H1 (cell line): ENCODE results near the gene PCCA. TPM values are rescaled to one million over a fixed set of nuclear protein-coding genes. Genes with fewer than 3 reads are reported as not detected.

Source experiments
- CTCF ChIA-PET: fragments of 300-600 bp; sonication (Branson Sonifier 250); formaldehyde crosslinking; loops from one replicate; lab custom pipeline; 2021; ENCODE audit not compliant: partially characterized antibody; lab: Charles Lee
- POLR2A ChIA-PET: fragments of 300-600 bp; sonication (Branson Sonifier 250); formaldehyde crosslinking; loops from one replicate; lab custom pipeline; 2021; ENCODE audit warnings: inconsistent platforms; ENCODE audit not compliant: partially characterized antibody; lab: Charles Lee
- DNase-seq, 2 experiments: peaks; one replicate each; pipeline versions ENCODE4 v3.0.0 to v3.0.0-alpha.2; 2010 to 2022; ENCODE audit warnings: low spot score in 2 of 2, low read depth in 1 of 2, mixed read lengths in 1 of 2
- FAIRE-seq: peaks from 2 replicates; lab custom pipeline; 2011; peaks lifted over from hg19 to GRCh38; lab: Jason Lieb, UNC
- H2AFZ ChIP-seq: 2 replicates; pipeline ENCODE4 v1.8.1; 2012; ENCODE audit warnings: low read length, inconsistent platforms
- H2AK5ac ChIP-seq: 2 replicates; pipeline ENCODE4 v1.6.1; 2013; ENCODE audit warnings: low read depth, low read length
- H2BK120ac ChIP-seq: replicated peaks from 2 replicates; pipeline ENCODE3; 2013; ENCODE audit warnings: low read depth, low read length, inconsistent platforms
- H2BK12ac ChIP-seq: 2 replicates; pipeline ENCODE4 v1.6.1; 2013; ENCODE audit warnings: low read depth, low read length
- H2BK15ac ChIP-seq: 2 replicates; pipeline ENCODE4 v1.6.1; 2013; ENCODE audit warnings: low read length
- H2BK20ac ChIP-seq: 2 replicates; pipeline ENCODE4 v1.6.1; 2013; ENCODE audit warnings: low read length
- H2BK5ac ChIP-seq: 2 replicates; pipeline ENCODE4 v1.6.1; 2013; ENCODE audit warnings: low read depth, low read length
- H3K14ac ChIP-seq: 2 replicates; pipeline ENCODE4 v1.6.1; 2013; ENCODE audit warnings: inconsistent platforms; ENCODE audit not compliant: insufficient read length
- H3K18ac ChIP-seq: 2 replicates; pipeline ENCODE4 v1.6.1; 2013; ENCODE audit warnings: low read length; ENCODE audit errors: extremely low read depth
- H3K23ac ChIP-seq: 2 replicates; pipeline ENCODE4 v1.6.1; 2013; ENCODE audit warnings: inconsistent platforms; ENCODE audit not compliant: insufficient read length
- H3K23me2 ChIP-seq: 2 replicates; pipeline ENCODE4 v1.6.1; 2013; ENCODE audit warnings: low read depth, low read length
- H3K27ac ChIP-seq: 2 replicates; pipeline ENCODE4 v1.6.1; 2011; ENCODE audit warnings: low read depth, low read length, inconsistent platforms
- H3K27me3 ChIP-seq, 4 experiments: replicated peaks in 1 of 4; 1 replicate in 1 of 4; 2 replicates in 3 of 4; pipeline versions ENCODE4 v1.6.1 to v1.8.1; 2011 to 2013; ENCODE audit warnings: low read length in 3 of 4, mild to moderate bottlenecking in 3 of 4, inconsistent platforms in 2 of 4, mixed read lengths in 2 of 4, moderate library complexity in 1 of 4; ENCODE audit not compliant: control insufficient read depth in 3 of 4, insufficient read depth in 3 of 4; ENCODE audit errors: extremely low read depth in 1 of 4
- H3K36me3 ChIP-seq, 4 experiments: 2 replicates each; pipeline versions ENCODE4 v1.6.1 to v1.8.1; 2011 to 2013; ENCODE audit warnings: mild to moderate bottlenecking in 4 of 4, low read length in 3 of 4, moderate library complexity in 2 of 4, control low read depth in 1 of 4, inconsistent platforms in 1 of 4; ENCODE audit not compliant: insufficient read depth in 4 of 4, control insufficient read depth in 2 of 4
- H3K4ac ChIP-seq: replicated peaks from 2 replicates; pipeline ENCODE3; 2013; ENCODE audit warnings: low read length, low read depth, mixed read lengths, inconsistent platforms; ENCODE audit not compliant: insufficient read length
- H3K4me1 ChIP-seq, 4 experiments: replicated peaks in 1 of 4; 1 replicate in 1 of 4; 2 replicates in 3 of 4; pipeline versions ENCODE4 v1.6.1 to v1.8.1; 2011 to 2013; ENCODE audit warnings: low read length in 3 of 4, inconsistent platforms in 2 of 4, mixed read lengths in 1 of 4; ENCODE audit not compliant: insufficient read depth in 4 of 4, control insufficient read depth in 3 of 4
- H3K4me2 ChIP-seq, 2 experiments: 2 replicates each; pipeline versions ENCODE4 v1.6.1 to v1.8.1; 2011 to 2013; ENCODE audit warnings: low read depth in 2 of 2, low read length in 2 of 2, control low read depth in 1 of 2, inconsistent platforms in 1 of 2, mild to moderate bottlenecking in 1 of 2; ENCODE audit not compliant: insufficient read depth in 1 of 2
- H3K4me3 ChIP-seq, 4 experiments: fragments of 200-600, 300-600 bp in 1 of 4; sonication (generic), shearing (Covaris generic), sonication (Bioruptor Twin) in 1 of 4; 2 replicates each; pipeline versions ENCODE4 v1.5.1 to v1.8.1; 2011 to 2016; ENCODE audit warnings: low read length in 4 of 4, low read depth in 3 of 4, control low read depth in 2 of 4, inconsistent platforms in 2 of 4, mild to moderate bottlenecking in 2 of 4, mixed read lengths in 1 of 4, moderate library complexity in 1 of 4; ENCODE audit not compliant: insufficient read depth in 2 of 4; ENCODE audit errors: extremely low read depth in 1 of 4
- H3K56ac ChIP-seq: replicated peaks from 2 replicates; pipeline ENCODE3; 2013; ENCODE audit warnings: low read depth, mild to moderate bottlenecking, mixed read lengths, low read length, inconsistent platforms; ENCODE audit not compliant: insufficient read length
- H3K79me1 ChIP-seq: 2 replicates; pipeline ENCODE4 v1.6.1; 2013; ENCODE audit warnings: low read depth, low read length, control low read depth
- H3K79me2 ChIP-seq, 2 experiments: 2 replicates each; pipeline versions ENCODE4 v1.6.1 to v1.8.1; 2012 to 2013; ENCODE audit warnings: low read length in 2 of 2, mild to moderate bottlenecking in 2 of 2, inconsistent platforms in 1 of 2; ENCODE audit not compliant: insufficient read depth in 2 of 2, control insufficient read depth in 1 of 2
- H3K9ac ChIP-seq, 4 experiments: replicated peaks in 1 of 4; 1 replicate in 1 of 4; 2 replicates in 3 of 4; pipeline versions ENCODE4 v1.6.1 to v1.8.1; 2011 to 2013; ENCODE audit warnings: low read depth in 3 of 4, low read length in 3 of 4, control low read depth in 2 of 4, mild to moderate bottlenecking in 2 of 4, moderate library complexity in 2 of 4, inconsistent platforms in 1 of 4; ENCODE audit errors: extremely low read depth in 1 of 4
- H3K9me3 ChIP-seq, 2 experiments: 2 replicates each; pipeline versions ENCODE4 v1.6.1 to v1.8.1; 2012 to 2013; ENCODE audit warnings: mild to moderate bottlenecking in 2 of 2, moderate library complexity in 2 of 2, control low read depth in 1 of 2, inconsistent platforms in 1 of 2, low read depth in 1 of 2, low read length in 1 of 2, mixed read lengths in 1 of 2; ENCODE audit not compliant: insufficient read depth in 2 of 2
- H4K20me1 ChIP-seq, 2 experiments: replicated peaks in 1 of 2; 2 replicates each; pipeline versions ENCODE3 to v1.8.1; 2011 to 2013; ENCODE audit warnings: inconsistent platforms in 2 of 2, low read length in 2 of 2, mild to moderate bottlenecking in 1 of 2; ENCODE audit not compliant: insufficient read depth in 2 of 2, control insufficient read depth in 1 of 2
- H4K5ac ChIP-seq: 2 replicates; pipeline ENCODE4 v1.6.1; 2013; ENCODE audit warnings: low read length, low read depth, mixed read lengths, inconsistent platforms; ENCODE audit not compliant: insufficient read length
- H4K8ac ChIP-seq: 2 replicates; pipeline ENCODE4 v1.8.0; 2013; ENCODE audit warnings: mild to moderate bottlenecking, moderate library complexity, low read length, inconsistent platforms; ENCODE audit not compliant: insufficient read depth; ENCODE audit errors: extremely low read depth
- H4K91ac ChIP-seq: replicated peaks from 2 replicates; pipeline ENCODE3; 2013; ENCODE audit warnings: low read length, mixed read lengths, inconsistent platforms; ENCODE audit not compliant: insufficient read length
- CBX8 ChIP-seq: fragments of 300-800, 300-1000 bp; sonication (generic); IDR thresholded peaks from 2 replicates; pipeline ENCODE4 v1.7.1; 2016; ENCODE audit warnings: low read depth, low read length, borderline replicate concordance
- FOSL1 ChIP-seq: IDR thresholded peaks from 2 replicates; pipeline ENCODE4 v1.6.1; 2011; ENCODE audit warnings: mild to moderate bottlenecking, low read depth, low read length, moderate library complexity; ENCODE audit not compliant: insufficient read depth
- GABPA ChIP-seq: IDR thresholded peaks from 2 replicates; pipeline ENCODE4 v1.6.1; 2011; ENCODE audit warnings: mild to moderate bottlenecking, low read length, moderate library complexity, borderline replicate concordance; ENCODE audit not compliant: insufficient read depth
- HDAC6 ChIP-seq: IDR thresholded peaks from one replicate; pipeline ENCODE4 v1.7.1; 2012; ENCODE audit warnings: low read depth, mild to moderate bottlenecking, inconsistent platforms, low read length, moderate library complexity
- MAFK ChIP-seq: IDR thresholded peaks from 2 replicates; pipeline ENCODE4 v1.6.1; 2012; ENCODE audit warnings: low read depth, mild to moderate bottlenecking, improper control_type of control experiment, low read length
- SRF ChIP-seq: IDR thresholded peaks from 2 replicates; pipeline ENCODE4 v1.6.1; 2011; ENCODE audit warnings: mild to moderate bottlenecking, low read depth, low read length, moderate library complexity
- TCF12 ChIP-seq: IDR thresholded peaks from 2 replicates; pipeline ENCODE4 v1.6.1; 2011; ENCODE audit warnings: low read depth, mild to moderate bottlenecking, low read length
- WGBS, 2 experiments: shearing (Covaris generic) in 1 of 2; methylation state at CpG; one replicate each; pipeline versions ENCODE4 v1.1.6 to v1.1.7; 2013 to 2015; ENCODE audit warnings: low lambda C conversion rate in 2 of 2, mixed read lengths in 2 of 2, inconsistent platforms in 1 of 2, low coverage in 1 of 2, missing lambda C conversion rate in 1 of 2; ENCODE audit not compliant: insufficient replicate concordance in 2 of 2, insufficient coverage in 1 of 2, insufficient read length in 1 of 2; ENCODE audit errors: extremely low coverage in 1 of 2, missing lambda C conversion rate in 1 of 2; 5-methylcytosine and 5-hydroxymethylcytosine counted together
- polyA plus RNA-seq, 7 experiments: library from polyadenylated mRNA; depleted of rRNA in 3 of 7; stranded (reverse) in 5 of 7; unstranded in 2 of 7; fragments of >200 nt in 5 of 7; fragments of 200-250 nt in 2 of 7; gene quantifications; 1 replicate in 5 of 7; 2 replicates in 1 of 7; 4 replicates in 1 of 7; pipeline versions ENCODE4 v1.2.1 to v1.2.3, GENCODE V29; 2011 to 2013; ENCODE audit warnings: missing spikeins in 2 of 7, mixed read lengths in 2 of 7
- total RNA-seq: library from RNA; stranded (reverse); fragmentation: NEBNext Ultra II Directional; extraction: Animal tissue kit (Norgen Biotek cat#: 25700); gene quantifications from 2 replicates; pipeline ENCODE4 v1.2.1, GENCODE V29; 2021

Gene PCCA
- total and polyA plus RNA-seq, 2 of the 8 experiments (the other 6 are each of a cell fraction or from before 2014, with no cell fraction given): 18.4 to 49.8 TPM

GRCh38 chr13:100361504-100361903, 272.6 kb downstream of the PCCA start:
- H2BK12ac ChIP-seq: no peak overlapping the region
- WGBS, 2 experiments: 88% methylated on average over 2 of the region's 2 CpGs; no CpG with 5 or more reads in 1 of the 2 experiments
- CTCF ChIA-PET: no interaction called here

More at GRCh38 chr13:100361504-100361903, 272.6 kb downstream of the PCCA start:
- Histone ChIP-seq H3K79me2 (no peaks in the 10 kb centered on the region), H3K14ac (no peak overlapping the region), H3K36me3 (no peaks in the 10 kb centered on the region; a peak in 1 of 8 replicates), H2BK15ac (no peak overlapping the region), H3K4ac (no peak overlapping the region), H3K27me3 (no peaks in the 10 kb centered on the region), H2BK120ac (no peak overlapping the region), H3K9ac (no peak overlapping the region), H4K8ac (no peak overlapping the region), H4K20me1 (no peaks in the 10 kb centered on the region), H2BK20ac (no peak overlapping the region), H3K4me1 (peaks cover 0 to 10% (median 7%) of the 10 kb centered on the region in 4 experiments; a peak in 4 of 7 replicates), H4K91ac (no peak overlapping the region), H2BK5ac (no peak overlapping the region), H3K4me3 (no peak overlapping the region), H3K23me2 (no peaks in the 10 kb centered on the region), H3K56ac (no peak overlapping the region), H4K5ac (no peak overlapping the region), H3K18ac (no peak overlapping the region), H3K79me1 (no peaks in the 10 kb centered on the region), H3K23ac (no peak overlapping the region), H2AK5ac (no peak overlapping the region), H3K4me2 (no peak overlapping the region), H3K27ac (no peak overlapping the region), H3K9me3 (no peaks in the 10 kb centered on the region), H2AFZ (no peak overlapping the region)
- DNase-seq (no peak), FAIRE-seq (no peak)
- TF ChIP-seq TCF12: no peak
- TF ChIP-seq HDAC6: no peak
- no peak for TF ChIP-seq FOSL1
- no peak for TF ChIP-seq GABPA
- no peak for TF ChIP-seq MAFK
- no peak for TF ChIP-seq SRF
- TF ChIP-seq CBX8: no peak
- POLR2A ChIA-PET: no interaction called here
